ENCODE measurements around the gene RASGRF2. TPM values are rescaled to one million over a fixed set of nuclear protein-coding genes. Genes with fewer than 3 reads are reported as not detected.
"Not testable (repeated sequence)": the region's sequence is repeated elsewhere in the genome, so short reads cannot be mapped to it uniquely, and the experiment has no call there.

The RASGRF2 gene
- total RNA-seq, 1 experiment from 2014 or later: 0.48 TPM

GRCh38 chr5:81121836-81122630 is 161.9 kb downstream of the RASGRF2 start:
- no TSS peak for BruUV-seq (replicated peaks)

DNA sequence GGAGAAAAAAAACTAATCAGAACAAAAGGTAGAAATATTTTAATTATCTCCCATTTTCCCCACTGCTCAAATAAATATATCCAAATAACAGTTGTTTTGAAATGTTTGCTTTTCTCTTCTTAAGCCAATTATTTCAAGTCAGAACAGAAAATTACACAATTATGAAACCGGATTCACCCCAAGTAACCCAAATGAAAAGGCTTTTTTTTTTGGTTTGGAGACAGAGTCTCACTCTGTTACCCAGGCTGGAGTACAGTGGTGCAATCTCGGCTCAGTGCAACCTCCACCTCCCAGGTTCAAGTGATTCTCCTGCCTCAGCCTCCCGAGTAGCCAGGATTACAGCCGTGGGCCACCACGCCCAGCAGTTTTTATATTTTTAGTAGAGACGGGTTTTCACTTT is 164.5 kb downstream of the RASGRF2 start:
- H3K4me3 ChIP-seq; DNase-seq; H3K79me2 ChIP-seq (ENCODE audit: low read depth); H3K9me2 ChIP-seq (ENCODE audit: insufficient read depth); H3K27me3 ChIP-seq (ENCODE audit: insufficient read depth, low read depth); CTCF ChIA-PET; H3K4me1 ChIP-seq (replicated peaks; ENCODE audit: insufficient read depth); H3K27ac ChIP-seq; H2AFZ ChIP-seq; H3K9me3 ChIP-seq (ENCODE audit: insufficient read depth, low read depth); intact Hi-C loops (cut with micrococcal nuclease; ENCODE audit: unreplicated experiment); H4K20me1 ChIP-seq (ENCODE audit: insufficient read depth); BruUV-seq (replicated peaks); H3F3A ChIP-seq (ENCODE audit: insufficient read depth, low read depth); H3K4me2 ChIP-seq; H3K36me3 ChIP-seq (ENCODE audit: low read depth); POLR2A ChIA-PET (ENCODE audit: unreplicated experiment): not testable (repeated sequence)

More at GRCh38 chr5:81121836-81122630, 161.9 kb downstream of the RASGRF2 start:
- H3K4me1 ChIP-seq (replicated peaks; ENCODE audit: insufficient read depth): no peaks in the 10 kb centered on the region
- no peaks in the 10 kb centered on the region for H3K36me3 ChIP-seq (ENCODE audit: low read depth)
- no peaks in the 10 kb centered on the region for H3K79me2 ChIP-seq (ENCODE audit: low read depth)
- DNase-seq: no peak
- TF ChIP-seq CTCF (conservative IDR thresholded peaks at IDR 0.05) (no peak), EZH2 (IDR thresholded peaks at IDR 0.05; ENCODE audit: low read depth) (no peak)
- ChIA-PET CTCF (no interaction called here), POLR2A (ENCODE audit: unreplicated experiment) (no interaction called here)
- intact Hi-C loops (cut with micrococcal nuclease; ENCODE audit: unreplicated experiment): no loop called here
- no peaks in the 10 kb centered on the region for H3K9me3 ChIP-seq (ENCODE audit: insufficient read depth, low read depth)
- no peaks in the 10 kb centered on the region for H3K27me3 ChIP-seq (ENCODE audit: insufficient read depth, low read depth)
- no peak overlapping the region for H3K4me2 ChIP-seq
- no peaks in the 10 kb centered on the region for H3K9me2 ChIP-seq (ENCODE audit: insufficient read depth)
- H3K27ac ChIP-seq: no peak overlapping the region
- H3K4me3 ChIP-seq: no peak overlapping the region
- H2AFZ ChIP-seq: no peak overlapping the region
- H3F3A ChIP-seq (ENCODE audit: insufficient read depth, low read depth): no peaks in the 10 kb centered on the region
- no peaks in the 10 kb centered on the region for H4K20me1 ChIP-seq (ENCODE audit: insufficient read depth)

- no peaks in the 10 kb centered on the region for H3K79me2 ChIP-seq (ENCODE audit: low read depth)
- no peaks in the 10 kb centered on the region for H3K9me3 ChIP-seq (ENCODE audit: insufficient read depth, low read depth)
- no peak overlapping the region for H3K4me3 ChIP-seq
- no peaks in the 10 kb centered on the region for H3K4me1 ChIP-seq (replicated peaks; ENCODE audit: insufficient read depth)
- ChIA-PET POLR2A (ENCODE audit: unreplicated experiment) (no interaction called here), CTCF (no interaction called here)
- no TSS peak for BruUV-seq (replicated peaks)
- H3K4me2 ChIP-seq: no peak overlapping the region
- intact Hi-C loops (cut with micrococcal nuclease; ENCODE audit: unreplicated experiment): no loop called here
- H3K9me2 ChIP-seq (ENCODE audit: insufficient read depth): no peaks in the 10 kb centered on the region
- H2AFZ ChIP-seq: no peak overlapping the region
- no peaks in the 10 kb centered on the region for H3K27me3 ChIP-seq (ENCODE audit: insufficient read depth, low read depth)
- no peaks in the 10 kb centered on the region for H3K36me3 ChIP-seq (ENCODE audit: low read depth)
- TF ChIP-seq EZH2 (IDR thresholded peaks at IDR 0.05; ENCODE audit: low read depth) (no peak), CTCF (conservative IDR thresholded peaks at IDR 0.05) (no peak)
- DNase-seq: no peak
- no peaks in the 10 kb centered on the region for H4K20me1 ChIP-seq (ENCODE audit: insufficient read depth)
- H3K27ac ChIP-seq: no peak overlapping the region
- H3F3A ChIP-seq (ENCODE audit: insufficient read depth, low read depth): no peaks in the 10 kb centered on the region
Observed at GRCh38 chr5:81125959-81126358, 165.8 kb downstream of the RASGRF2 start.

DNA sequence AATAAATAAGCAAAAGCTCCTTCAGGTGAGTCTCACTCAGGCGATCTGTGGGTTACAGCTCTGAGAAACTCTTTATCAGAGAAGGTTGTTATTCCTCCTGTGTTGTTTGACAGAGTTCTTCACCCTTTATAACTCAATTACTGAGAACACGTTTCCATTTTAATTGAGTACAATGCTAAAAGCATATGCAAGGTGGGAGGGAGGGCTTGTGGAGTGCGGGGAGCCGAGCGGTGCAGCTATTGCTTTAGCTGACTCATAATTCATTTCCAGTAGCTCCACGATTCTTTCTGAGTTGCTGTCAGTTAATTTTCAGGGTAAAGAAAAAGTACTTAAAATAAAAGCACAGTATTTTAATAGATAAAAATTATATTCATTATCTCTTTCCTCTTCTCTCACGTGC is 168.3 kb downstream of the RASGRF2 start:
- no peak overlapping the region for H3K4me3 ChIP-seq
- CTCF ChIA-PET: no interaction called here
- no peaks in the 10 kb centered on the region for H4K20me1 ChIP-seq (ENCODE audit: insufficient read depth)
- no peak overlapping the region for H2AFZ ChIP-seq
- no peak for DNase-seq
- POLR2A ChIA-PET (ENCODE audit: unreplicated experiment): interaction anchor here (0.6 kb wide), 1 partner anchor 640 kb away, joined by 4 read pairs; no protein-coding TSS in a partner anchor
- no peaks in the 10 kb centered on the region for H3K4me1 ChIP-seq (replicated peaks; ENCODE audit: insufficient read depth)
- no peaks in the 10 kb centered on the region for H3K27me3 ChIP-seq (ENCODE audit: insufficient read depth, low read depth)
- H3K36me3 ChIP-seq (ENCODE audit: low read depth): no peaks in the 10 kb centered on the region
- H3K4me2 ChIP-seq: no peak overlapping the region
- H3K27ac ChIP-seq: no peak overlapping the region
- H3K79me2 ChIP-seq (ENCODE audit: low read depth): no peaks in the 10 kb centered on the region
- H3F3A ChIP-seq (ENCODE audit: insufficient read depth, low read depth): no peaks in the 10 kb centered on the region
- no peaks in the 10 kb centered on the region for H3K9me2 ChIP-seq (ENCODE audit: insufficient read depth)
- no TSS peak for BruUV-seq (replicated peaks)
- no peaks in the 10 kb centered on the region for H3K9me3 ChIP-seq (ENCODE audit: insufficient read depth, low read depth)
- intact Hi-C loops (cut with micrococcal nuclease; ENCODE audit: unreplicated experiment): no loop called here
- TF ChIP-seq EZH2 (IDR thresholded peaks at IDR 0.05; ENCODE audit: low read depth): no peak
- no peak for TF ChIP-seq CTCF (conservative IDR thresholded peaks at IDR 0.05)
